ENCODE data around the gene TENM4. TPM values are rescaled to one million over a fixed set of nuclear protein-coding genes. Genes with fewer than 3 reads are reported as not detected.

The TENM4 gene
- polyA plus RNA-seq, 2 of the 4 experiments (the other 2 are of a cell fraction) = 0.06 to 0.31 TPM

GRCh38 chr11:79358258-79358657 is 82.6 kb downstream of the TENM4 start:
- POLR2A ChIA-PET = no interaction called here
- CTCF ChIA-PET = interaction anchor here (0.7 to 1.2 kb wide), 2 partner anchors 135 to 539 kb away, joined by 3 to 4 read pairs; no protein-coding TSS in a partner anchor

GRCh38 chr11:79353706-79354105 is 87.1 kb downstream of the TENM4 start:
- DNase-seq (ENCODE audit: low read depth in 1 of 2, low spot score in 1 of 2) (no peak), ATAC-seq (no peak), FAIRE-seq (no peak)
- Histone ChIP-seq H3K4me3 (no peak overlapping the region), H3K4me1 (no peaks in the 10 kb centered on the region), H3K27ac (no peak overlapping the region), H3K4me2 (no peak overlapping the region), H3K9me3 (no peaks in the 10 kb centered on the region)
- WGBS (ENCODE audit: missing lambda C conversion rate) = 8% methylated on average over 3 of the region's 3 CpGs
- ChIA-PET CTCF (interaction anchor here (0.6 to 1.4 kb wide), 2 partner anchors 20 to 141 kb away, joined by 3 to 4 read pairs; no protein-coding TSS in a partner anchor), POLR2A (interaction anchor here (0.5 kb wide), 1 partner anchor 69 kb away, joined by 6 read pairs; no protein-coding TSS in a partner anchor)
- TF ChIP-seq CBX2 (IDR thresholded peaks at IDR 0.05; ENCODE audit: borderline replicate concordance, low read depth) (no peak), FOSB (CRISPR knock-in tag; IDR thresholded peaks at IDR 0.05) (no peak), POLR2AphosphoS2 (conservative IDR thresholded peaks at IDR 0.05; ENCODE audit: low read length) (no peak), TP53 (CRISPR knock-in tag; IDR thresholded peaks at IDR 0.05) (no peak), RAD21 (conservative IDR thresholded peaks at IDR 0.05 in 1 of 2, IDR thresholded peaks at IDR 0.05 in 1 of 2) (no peak), MYC (IDR thresholded peaks at IDR 0.05; ENCODE audit: borderline replicate concordance, low read length) (no peak), EHF (CRISPR knock-in tag; IDR thresholded peaks at IDR 0.05) (no peak), EHMT2 (IDR thresholded peaks at IDR 0.05; ENCODE audit: low read depth) (no peak), ZNF302 (CRISPR knock-in tag; IDR thresholded peaks at IDR 0.05) (no peak), HOXA7 (CRISPR knock-in tag; IDR thresholded peaks at IDR 0.05) (no peak), RARB (CRISPR knock-in tag; IDR thresholded peaks at IDR 0.05) (no peak), CTCF (IDR thresholded peaks at IDR 0.05) (no peak)
- TF ChIP-seq, protein P1, sequence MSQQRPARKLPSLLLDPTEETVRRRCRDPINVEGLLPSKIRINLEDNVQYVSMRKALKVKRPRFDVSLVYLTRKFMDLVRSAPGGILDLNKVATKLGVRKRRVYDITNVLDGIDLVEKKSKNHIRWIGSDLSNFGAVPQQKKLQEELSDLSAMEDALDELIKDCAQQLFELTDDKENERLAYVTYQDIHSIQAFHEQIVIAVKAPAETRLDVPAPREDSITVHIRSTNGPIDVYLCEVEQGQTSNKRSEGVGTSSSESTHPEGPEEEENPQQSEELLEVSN (IDR thresholded peaks at IDR 0.05; ENCODE audit: borderline replicate concordance, low read depth) = no peak
- TF ChIP-seq, protein P2, sequence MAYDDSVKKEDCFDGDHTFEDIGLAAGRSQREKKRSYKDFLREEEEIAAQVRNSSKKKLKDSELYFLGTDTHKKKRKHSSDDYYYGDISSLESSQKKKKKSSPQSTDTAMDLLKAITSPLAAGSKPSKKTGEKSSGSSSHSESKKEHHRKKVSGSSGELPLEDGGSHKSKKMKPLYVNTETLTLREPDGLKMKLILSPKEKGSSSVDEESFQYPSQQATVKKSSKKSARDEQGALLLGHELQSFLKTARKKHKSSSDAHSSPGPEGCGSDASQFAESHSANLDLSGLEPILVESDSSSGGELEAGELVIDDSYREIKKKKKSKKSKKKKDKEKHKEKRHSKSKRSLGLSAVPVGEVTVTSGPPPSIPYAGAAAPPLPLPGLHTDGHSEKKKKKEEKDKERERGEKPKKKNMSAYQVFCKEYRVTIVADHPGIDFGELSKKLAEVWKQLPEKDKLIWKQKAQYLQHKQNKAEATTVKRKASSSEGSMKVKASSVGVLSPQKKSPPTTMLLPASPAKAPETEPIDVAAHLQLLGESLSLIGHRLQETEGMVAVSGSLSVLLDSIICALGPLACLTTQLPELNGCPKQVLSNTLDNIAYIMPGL (CRISPR knock-in tag; IDR thresholded peaks at IDR 0.05; ENCODE audit: borderline replicate concordance) = no peak

More at GRCh38 chr11:79358258-79358657, 82.6 kb downstream of the TENM4 start:
- DNase-seq (ENCODE audit: low read depth in 1 of 2, low spot score in 1 of 2) (no peak), ATAC-seq (no peak), FAIRE-seq (no peak)
- Histone ChIP-seq H3K4me1 (no peaks in the 10 kb centered on the region), H3K4me3 (no peak overlapping the region), H3K9me3 (no peaks in the 10 kb centered on the region), H3K4me2 (no peak overlapping the region), H3K27ac (no peak overlapping the region)
- TF ChIP-seq MAX (IDR thresholded peaks at IDR 0.05) (no peak), RARB (CRISPR knock-in tag; IDR thresholded peaks at IDR 0.05) (no peak), KDM5A (IDR thresholded peaks at IDR 0.05) (no peak)
- WGBS (ENCODE audit: missing lambda C conversion rate) = 29% methylated on average over 5 of the region's 5 CpGs

GRCh38 chr11:79352349-79352703 is 88.5 kb downstream of the TENM4 start:
- H3K27ac ChIP-seq = no peak overlapping the region
- DNase-seq (ENCODE audit: low read depth in 1 of 2, low spot score in 1 of 2) (no peak), ATAC-seq (no peak), FAIRE-seq (no peak)
- 23% methylated on average over 4 of the region's 5 CpGs for WGBS (ENCODE audit: missing lambda C conversion rate)
- TF ChIP-seq, protein P3, sequence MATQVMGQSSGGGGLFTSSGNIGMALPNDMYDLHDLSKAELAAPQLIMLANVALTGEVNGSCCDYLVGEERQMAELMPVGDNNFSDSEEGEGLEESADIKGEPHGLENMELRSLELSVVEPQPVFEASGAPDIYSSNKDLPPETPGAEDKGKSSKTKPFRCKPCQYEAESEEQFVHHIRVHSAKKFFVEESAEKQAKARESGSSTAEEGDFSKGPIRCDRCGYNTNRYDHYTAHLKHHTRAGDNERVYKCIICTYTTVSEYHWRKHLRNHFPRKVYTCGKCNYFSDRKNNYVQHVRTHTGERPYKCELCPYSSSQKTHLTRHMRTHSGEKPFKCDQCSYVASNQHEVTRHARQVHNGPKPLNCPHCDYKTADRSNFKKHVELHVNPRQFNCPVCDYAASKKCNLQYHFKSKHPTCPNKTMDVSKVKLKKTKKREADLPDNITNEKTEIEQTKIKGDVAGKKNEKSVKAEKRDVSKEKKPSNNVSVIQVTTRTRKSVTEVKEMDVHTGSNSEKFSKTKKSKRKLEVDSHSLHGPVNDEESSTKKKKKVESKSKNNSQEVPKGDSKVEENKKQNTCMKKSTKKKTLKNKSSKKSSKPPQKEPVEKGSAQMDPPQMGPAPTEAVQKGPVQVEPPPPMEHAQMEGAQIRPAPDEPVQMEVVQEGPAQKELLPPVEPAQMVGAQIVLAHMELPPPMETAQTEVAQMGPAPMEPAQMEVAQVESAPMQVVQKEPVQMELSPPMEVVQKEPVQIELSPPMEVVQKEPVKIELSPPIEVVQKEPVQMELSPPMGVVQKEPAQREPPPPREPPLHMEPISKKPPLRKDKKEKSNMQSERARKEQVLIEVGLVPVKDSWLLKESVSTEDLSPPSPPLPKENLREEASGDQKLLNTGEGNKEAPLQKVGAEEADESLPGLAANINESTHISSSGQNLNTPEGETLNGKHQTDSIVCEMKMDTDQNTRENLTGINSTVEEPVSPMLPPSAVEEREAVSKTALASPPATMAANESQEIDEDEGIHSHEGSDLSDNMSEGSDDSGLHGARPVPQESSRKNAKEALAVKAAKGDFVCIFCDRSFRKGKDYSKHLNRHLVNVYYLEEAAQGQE (IDR thresholded peaks at IDR 0.05) = no peak
- no peak for TF ChIP-seq KDM1A (IDR thresholded peaks at IDR 0.05; ENCODE audit: low read depth)
- no peak for TF ChIP-seq FOSL2 (IDR thresholded peaks at IDR 0.05)
- TF ChIP-seq FOSL2 (CRISPR knock-in tag; IDR thresholded peaks at IDR 0.05) = no peak
- TF ChIP-seq RNF2 (IDR thresholded peaks at IDR 0.05; ENCODE audit: borderline replicate concordance, low read depth) = no peak
- ChIA-PET POLR2A (no interaction called here), CTCF (no interaction called here)
- H3K9me3 ChIP-seq = no peaks in the 10 kb centered on the region
- H3K4me3 ChIP-seq = no peak overlapping the region
- no peak overlapping the region for H3K4me2 ChIP-seq
- no peaks in the 10 kb centered on the region for H3K4me1 ChIP-seq
